T follicular helper cell (primary cell): ENCODE data around the gene TENT5C.
A peak's percentile ranks its signal among the peaks of the same experiment; 100 is the strongest.

Source experiments
- DNase-seq: peaks from one replicate; pipeline ENCODE4 v3.0.0-alpha.2; 2020; ENCODE audit warnings: low read depth

The TENT5C gene

DNA sequence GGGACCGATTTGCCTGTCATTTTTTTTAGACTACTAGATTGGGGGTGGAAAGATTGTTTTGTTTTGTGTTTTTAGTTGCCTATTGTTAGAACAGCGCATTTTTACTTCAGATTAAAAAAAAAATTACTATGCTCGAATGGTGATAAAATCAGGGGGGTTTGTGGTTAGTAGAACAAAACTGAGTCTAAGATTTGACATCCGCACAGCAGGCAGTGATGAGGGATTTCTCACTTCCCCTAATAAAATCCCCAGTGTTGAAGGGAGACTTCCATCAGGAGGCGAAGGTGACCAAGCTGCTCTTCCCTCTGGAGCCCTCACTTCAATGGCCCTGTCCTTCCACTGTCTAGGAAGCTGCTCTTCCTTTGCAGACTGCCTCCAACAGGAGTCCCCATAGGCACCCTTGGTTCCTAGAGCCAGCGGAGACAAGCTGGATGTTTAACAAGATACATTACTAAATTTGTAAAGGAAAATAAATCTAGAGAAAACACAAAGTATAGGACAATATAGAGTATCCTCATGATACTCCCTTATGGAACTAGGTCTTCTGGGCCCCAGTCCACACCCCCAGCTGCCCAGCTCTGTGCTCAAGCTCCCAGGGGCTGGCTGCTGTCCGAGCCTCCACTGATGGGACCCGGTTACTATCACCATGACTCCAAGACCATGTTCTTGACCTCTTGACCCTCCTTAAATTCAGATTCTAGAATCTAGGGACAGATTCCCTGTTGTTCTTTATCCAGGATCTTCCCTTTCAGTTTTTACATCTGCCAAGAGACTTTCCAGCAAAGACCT, 31.0 kb downstream of the TENT5C start:
- no peak for DNase-seq

- no peak for DNase-seq
Measured at GRCh38 chr1:117638141-117638540, 32.3 kb downstream of the TENT5C start.

DNA sequence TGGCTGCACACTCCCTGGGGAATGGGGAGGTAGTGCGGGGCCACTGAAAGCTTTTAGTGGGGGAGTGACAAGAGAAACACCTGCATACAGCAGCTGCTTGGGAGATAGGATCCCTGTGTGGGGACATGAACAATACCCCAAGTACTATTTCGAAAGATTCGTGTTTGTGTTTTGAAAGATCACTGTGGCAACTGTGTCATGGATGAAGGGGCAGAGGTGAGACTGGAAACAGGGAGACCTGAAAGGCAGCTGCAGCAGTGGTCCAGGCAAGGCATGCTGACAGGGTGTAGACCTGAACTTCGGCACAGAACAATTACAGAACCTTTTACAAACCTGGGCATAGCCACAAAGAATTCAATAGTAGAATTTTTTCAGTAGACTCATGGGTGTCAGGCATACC, 32.9 kb downstream of the TENT5C start:
- no peak for DNase-seq

GRCh38 chr1:117639741-117640140, 33.9 kb downstream of the TENT5C start:
- DNase-seq: no peak

- no peak for DNase-seq
Measured at GRCh38 chr1:117641536-117641935, 35.7 kb downstream of the TENT5C start.

GRCh38 chr1:117642963-117643362, 37.1 kb downstream of the TENT5C start:
- no peak for DNase-seq

- DNase-seq: no peak
Measured at GRCh38 chr1:117643601-117644000, 37.8 kb downstream of the TENT5C start.

DNA sequence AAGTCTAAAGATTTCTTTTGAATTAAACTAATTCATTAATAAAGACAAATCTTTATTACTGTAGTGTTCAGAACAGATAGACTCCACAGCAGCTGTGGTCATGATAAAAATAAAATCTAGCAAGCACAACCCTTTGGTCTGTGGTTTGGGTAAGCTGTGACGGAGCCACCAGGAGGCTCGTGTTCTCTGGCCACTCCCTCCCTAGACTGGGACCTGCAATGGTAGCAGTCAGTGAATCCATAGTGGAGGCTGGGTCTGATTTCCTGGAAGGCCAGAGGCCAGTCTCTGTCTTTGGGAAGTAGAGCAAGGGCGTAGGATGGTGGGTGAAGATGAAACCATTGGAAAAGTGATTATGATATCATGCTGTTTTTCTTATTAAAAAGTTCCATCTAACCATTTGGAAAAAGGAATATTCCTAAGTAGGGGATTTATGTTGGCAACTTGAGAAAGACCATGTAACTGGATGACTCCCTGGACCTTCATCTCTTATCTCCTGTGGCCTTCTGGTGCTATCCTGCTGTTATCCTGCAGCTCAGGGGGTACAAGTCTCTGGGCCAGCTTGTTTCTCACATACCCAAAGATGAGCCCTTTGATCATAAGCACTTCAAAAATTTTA, 39.0 kb downstream of the TENT5C start:
- DNase-seq: no peak

DNA sequence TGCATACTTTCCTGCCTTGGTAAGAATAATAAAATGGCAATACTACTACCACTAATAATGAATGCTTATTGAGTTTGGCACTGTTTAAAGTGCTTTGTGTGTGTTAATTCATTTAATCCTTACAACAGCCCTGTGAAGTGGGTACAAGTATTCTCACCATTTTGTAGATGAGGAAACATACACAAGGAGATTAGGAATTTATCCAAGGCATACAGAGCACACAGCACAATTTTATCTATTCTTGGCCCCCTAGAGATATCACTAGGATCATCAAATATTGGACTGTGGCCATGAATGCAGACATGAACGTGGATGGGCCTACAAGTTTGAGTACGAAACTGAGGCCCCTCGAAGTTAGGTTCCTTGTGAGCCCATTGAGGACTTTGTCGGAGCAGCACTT, 39.5 kb downstream of the TENT5C start:
- DNase-seq: no peak

DNA sequence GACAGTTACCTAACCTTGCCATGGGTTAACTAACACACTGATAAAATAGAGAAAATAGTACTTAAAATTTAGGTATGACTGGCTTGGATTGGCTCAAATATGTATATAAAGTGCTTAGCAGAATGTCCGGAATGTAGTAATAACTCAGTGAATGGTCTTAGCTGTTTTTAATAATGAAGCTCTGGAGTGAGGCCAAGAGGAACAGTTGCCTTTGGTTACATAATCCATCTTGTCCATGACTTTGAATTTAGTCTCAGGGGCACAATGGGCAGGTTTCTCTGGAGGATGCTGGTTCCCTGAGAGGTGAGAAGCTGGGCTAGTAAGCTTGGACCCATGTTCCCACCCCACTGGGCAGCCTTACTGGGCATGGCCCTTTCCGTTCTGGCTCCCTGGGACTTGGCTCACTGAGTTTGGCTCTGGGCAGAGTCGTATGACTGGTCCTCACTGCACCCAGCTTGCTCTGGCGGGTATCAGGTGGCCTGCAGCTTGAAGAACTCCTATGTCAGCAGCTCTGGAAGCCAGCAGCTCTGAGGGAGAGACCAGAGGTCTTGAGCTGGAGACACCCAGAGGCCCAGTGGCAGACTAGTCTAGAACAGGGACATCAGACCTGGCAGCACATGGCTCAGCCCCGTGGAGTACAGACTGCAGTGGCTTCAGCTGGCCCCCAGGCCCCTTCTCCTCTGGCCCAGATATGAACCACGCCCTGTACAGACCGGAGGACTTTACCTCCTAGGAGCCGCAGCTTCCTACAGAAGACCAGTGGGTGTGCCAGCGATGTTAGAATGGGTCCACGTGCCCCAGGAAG, 40.4 kb downstream of the TENT5C start:
- no peak for DNase-seq

DNA sequence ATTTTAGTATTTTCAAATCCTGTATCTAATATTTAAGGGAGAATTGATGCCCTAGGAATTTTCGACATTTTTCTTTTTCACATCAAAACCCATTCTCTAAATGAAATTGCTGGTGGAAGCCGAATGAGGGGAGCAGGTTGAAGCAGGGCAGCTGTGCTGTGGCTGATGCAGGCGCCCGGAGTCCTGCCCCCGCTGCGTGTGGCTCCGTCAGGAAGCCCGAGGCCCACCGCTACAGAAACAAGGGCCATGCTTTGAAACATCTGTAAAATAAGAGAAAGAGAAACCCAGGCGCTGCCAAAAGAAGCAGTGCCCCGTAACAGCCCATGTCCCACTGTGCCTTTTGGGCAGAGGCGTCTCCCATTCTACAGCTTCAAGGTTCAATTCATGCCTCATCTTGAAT, 41.1 kb downstream of the TENT5C start:
- DNase-seq: no peak

GRCh38 chr1:117648015-117648414, 42.2 kb downstream of the TENT5C start:
- DNase-seq: no peak

DNA sequence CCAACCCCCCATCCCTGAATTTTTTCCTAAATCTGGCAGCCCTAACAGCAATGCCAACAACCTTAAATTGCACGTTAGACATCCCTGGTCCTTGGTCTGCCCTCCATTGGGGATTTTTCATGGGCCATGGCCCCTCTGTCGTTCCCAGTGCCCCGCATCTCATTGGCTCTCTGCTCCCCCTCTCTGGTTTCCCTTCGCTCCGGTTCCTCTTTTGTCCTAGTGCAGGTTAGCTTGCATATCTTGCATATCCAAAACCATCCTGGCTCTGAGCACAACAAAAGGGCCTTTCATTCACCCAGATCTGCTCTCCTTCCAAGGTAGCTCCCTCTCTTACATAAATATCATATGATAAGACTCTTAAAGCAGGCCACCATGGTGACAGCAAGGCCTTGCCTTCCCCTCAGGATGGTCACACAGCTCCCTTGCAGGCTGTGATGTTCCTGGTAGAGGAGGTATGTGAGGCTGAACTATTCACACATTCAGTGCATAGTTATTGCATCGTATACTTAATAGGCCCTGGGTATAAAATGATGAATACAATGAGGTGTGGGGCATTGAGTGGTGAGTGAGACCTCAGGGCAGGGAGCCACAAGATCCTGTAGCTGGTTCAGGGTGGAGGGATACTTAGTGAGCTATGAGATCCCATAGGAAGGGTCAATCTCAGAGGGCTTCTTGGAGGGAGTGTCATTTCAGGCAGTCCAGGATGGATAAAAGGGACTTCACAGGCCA, 45.2 kb downstream of the TENT5C start:
- DNase-seq: no peak

GRCh38 chr1:117651616-117652015, 45.8 kb downstream of the TENT5C start:
- no peak for DNase-seq

DNA sequence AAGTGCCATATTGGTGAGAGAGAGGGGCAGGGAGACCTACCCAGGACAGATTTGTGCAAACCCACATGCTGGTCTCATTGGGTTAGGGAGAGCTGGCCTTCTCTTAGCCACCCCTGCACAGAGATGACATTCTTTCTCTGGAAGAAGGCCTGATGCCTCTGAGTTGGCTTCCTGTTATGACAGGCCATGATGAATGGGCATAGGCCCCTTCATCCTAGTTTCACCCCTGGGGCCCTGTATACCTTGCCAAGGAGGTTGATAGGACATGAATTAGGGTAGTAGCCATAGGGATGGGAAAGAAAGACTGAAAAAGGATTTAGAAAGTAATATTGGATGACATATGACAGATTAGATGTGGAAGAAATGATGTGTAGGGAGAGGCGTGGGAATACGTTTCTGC, 46.6 kb downstream of the TENT5C start:
- no peak for DNase-seq

DNA sequence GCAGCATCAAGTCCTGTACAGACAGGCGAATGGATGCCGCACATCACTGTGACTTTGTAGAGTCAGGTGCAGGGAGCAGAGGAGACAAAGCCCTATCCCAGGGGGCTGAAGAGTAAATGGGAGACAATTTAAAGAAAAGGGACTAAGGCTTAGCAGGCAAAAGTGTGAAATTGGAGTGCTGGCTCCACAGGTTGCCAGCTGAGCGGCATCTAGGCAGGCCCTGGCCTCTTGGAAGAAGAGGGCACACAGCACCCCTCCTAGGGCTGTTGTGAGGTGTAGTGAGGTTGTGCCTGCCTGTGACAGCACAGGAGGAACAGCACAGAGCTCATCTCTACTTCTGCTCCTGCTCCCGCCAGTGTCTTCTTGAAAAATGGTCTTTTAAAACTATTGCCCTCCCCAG, 47.3 kb downstream of the TENT5C start:
- DNase-seq: no peak

- DNase-seq: no peak
Measured at GRCh38 chr1:117653732-117654492, 48.1 kb downstream of the TENT5C start.

DNA sequence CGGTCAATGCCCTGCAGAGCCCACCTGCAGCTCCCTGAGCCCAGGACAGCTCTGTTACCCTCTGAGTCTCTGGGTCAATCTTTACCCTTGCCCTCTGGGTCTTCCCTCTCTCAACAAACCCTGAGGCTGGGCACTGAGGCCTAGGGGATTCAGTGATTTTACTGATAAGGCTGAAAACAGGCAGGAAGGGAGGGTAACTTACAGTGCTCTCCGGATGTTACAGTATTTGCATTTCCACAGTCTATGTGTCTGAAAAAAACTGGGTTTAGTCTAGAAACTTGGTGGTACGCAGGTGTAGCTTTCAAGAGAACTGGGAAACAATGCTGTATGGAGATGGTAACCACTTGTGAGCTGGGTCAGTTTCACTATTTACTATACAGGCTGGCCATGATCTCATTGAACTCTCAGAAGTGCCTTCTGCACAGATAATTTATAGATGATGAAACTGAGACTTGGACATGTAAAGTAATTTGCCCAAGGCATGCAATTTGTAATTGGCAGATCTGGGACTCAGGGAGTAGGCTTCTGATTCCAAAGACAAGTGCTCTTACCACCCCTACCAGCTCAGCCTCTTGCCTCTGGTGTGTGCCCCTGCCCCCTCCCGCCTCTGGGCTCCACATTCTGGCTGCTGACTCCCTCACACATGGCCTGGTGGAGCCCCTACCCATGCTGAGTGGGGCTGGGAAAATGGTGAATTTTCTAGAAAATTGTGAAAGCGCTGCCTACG, 48.8 kb downstream of the TENT5C start:
- DNase-seq: no peak

GRCh38 chr1:117655220-117655577, 49.4 kb downstream of the TENT5C start:
- DNase-seq: no peak

DNA sequence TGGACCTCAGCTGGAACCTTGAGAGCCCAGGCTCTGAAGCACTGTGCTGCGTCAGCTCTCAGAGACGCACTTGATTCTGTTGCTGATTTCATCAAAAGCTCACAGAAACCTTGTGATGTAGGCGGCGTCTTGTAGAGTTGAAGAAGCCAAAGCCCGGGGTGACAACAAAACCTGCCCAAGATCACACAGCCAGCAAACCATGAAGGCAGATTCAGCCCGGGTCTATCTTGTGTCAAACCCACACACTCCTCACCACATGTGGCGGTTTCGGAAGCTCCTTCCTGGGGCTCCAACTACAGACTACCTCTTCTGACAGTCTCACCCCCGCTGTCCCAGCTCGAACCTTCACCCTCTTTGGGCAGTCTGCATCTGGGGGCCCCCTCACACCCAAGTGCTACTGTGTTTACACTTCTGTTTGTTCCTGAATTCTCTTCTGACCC, 50.4 kb downstream of the TENT5C start:
- peak; percentile 77 for DNase-seq

DNA sequence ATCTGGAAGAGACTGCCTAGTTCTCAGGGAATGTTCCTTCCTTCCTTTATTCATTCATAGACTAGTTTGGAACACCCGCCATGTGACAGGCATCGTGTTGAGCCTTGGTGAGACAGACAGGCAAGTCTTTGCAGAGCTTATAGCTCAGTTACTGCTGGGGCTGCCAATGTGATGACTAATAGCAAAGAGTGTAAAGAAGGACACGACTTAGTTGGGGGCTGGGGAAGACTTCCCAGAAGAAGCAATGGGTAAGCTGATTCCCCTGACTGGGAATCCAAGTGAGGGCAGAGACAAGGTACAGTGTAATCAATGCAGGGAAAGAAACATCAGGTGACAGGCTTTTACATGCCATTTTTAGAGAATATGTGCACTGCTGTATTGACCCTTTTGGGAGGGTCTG, 51.2 kb downstream of the TENT5C start:
- peak; percentile 16 for DNase-seq
